Prostate gland (tissue), 2 donors: ENCODE results near the gene GBP7.

Experiments
- POLR2A ChIP-seq: fragments of 450-650 bp; IDR thresholded peaks from one replicate; pipeline ENCODE4 v1.6.1; 2016; ENCODE audit warnings: antibody characterized with exemption, mild to moderate bottlenecking
- POLR2AphosphoS5 ChIP-seq: sonication (generic); formaldehyde crosslinking; IDR thresholded peaks from one replicate; pipeline ENCODE4 v1.6.1; 2017; ENCODE audit warnings: antibody characterized with exemption
- TF ChIP-seq, protein P1 (sequence below), 4 experiments: fragments of 200-600 bp in 2 of 4; fragments of 450-650 bp in 2 of 4; sonication (generic) in 2 of 4; IDR thresholded peaks; 1 replicate in 3 of 4; 2 replicates in 1 of 4; pipeline ENCODE4 v1.5.1; 2016 to 2019; ENCODE audit warnings: antibody characterized with exemption in 4 of 4, mild to moderate bottlenecking in 2 of 4, moderate library complexity in 2 of 4

DNA sequence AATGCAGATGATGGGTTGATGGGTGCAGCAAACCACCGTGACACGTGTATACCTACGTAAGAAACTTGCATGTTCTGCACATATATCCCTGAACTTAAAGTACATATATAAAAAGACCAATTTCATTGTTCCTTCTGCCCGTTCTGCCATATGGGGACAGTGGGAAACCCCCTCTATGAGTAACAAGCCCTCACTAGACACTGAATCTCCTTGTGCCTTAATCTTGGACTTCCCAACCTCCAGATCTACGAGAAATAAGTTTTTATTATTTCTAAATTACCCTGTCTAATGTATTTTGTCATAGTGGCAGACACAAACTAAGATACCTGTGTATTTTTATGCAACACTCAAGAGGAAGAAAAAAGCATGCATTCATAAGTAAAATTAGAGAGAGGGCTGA is 10.0 kb downstream of the GBP7 start:
- TF ChIP-seq POLR2A (no peak), POLR2AphosphoS5 (no peak)
- TF ChIP-seq, protein P1, sequence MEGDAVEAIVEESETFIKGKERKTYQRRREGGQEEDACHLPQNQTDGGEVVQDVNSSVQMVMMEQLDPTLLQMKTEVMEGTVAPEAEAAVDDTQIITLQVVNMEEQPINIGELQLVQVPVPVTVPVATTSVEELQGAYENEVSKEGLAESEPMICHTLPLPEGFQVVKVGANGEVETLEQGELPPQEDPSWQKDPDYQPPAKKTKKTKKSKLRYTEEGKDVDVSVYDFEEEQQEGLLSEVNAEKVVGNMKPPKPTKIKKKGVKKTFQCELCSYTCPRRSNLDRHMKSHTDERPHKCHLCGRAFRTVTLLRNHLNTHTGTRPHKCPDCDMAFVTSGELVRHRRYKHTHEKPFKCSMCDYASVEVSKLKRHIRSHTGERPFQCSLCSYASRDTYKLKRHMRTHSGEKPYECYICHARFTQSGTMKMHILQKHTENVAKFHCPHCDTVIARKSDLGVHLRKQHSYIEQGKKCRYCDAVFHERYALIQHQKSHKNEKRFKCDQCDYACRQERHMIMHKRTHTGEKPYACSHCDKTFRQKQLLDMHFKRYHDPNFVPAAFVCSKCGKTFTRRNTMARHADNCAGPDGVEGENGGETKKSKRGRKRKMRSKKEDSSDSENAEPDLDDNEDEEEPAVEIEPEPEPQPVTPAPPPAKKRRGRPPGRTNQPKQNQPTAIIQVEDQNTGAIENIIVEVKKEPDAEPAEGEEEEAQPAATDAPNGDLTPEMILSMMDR (IDR thresholded peaks at IDR 0.05): no peak
